HepG2 (cell line): Measurements from ENCODE around the gene ADIPOR2. TPM values are rescaled to one million over a fixed set of nuclear protein-coding genes. Genes with fewer than 3 reads are reported as not detected.
A peak's percentile ranks its signal among the peaks of the same experiment; 100 is the strongest.

Source experiments
- ATAC-seq: fragments of 200-7000 bp; cut with Tn5 transposase; 3 replicates; pipeline ENCODE4 v1.9.1; 2020; ENCODE audit warnings: mild to moderate bottlenecking, moderate library complexity
- BruUV-seq: library from RNA; stranded (reverse); fragments of 400-500 nt; replicated peaks from 2 replicates; lab custom pipeline; 2021; lab: Mats Ljungman, UMichigan
- CTCF ChIA-PET: fragments of 300-600 bp; formaldehyde crosslinking; extraction: SDS; loops from one replicate; lab custom pipeline; 2021; ENCODE audit warnings: low total read pairs, inconsistent platforms, low intra/inter-chr PET ratio; lab: Yijun Ruan, JAX
- POLR2A ChIA-PET: fragments of 350-600 bp; sonication (Branson Sonifier 250); formaldehyde crosslinking; loops from one replicate; lab custom pipeline; 2020; ENCODE audit warnings: antibody characterized with exemption, inconsistent platforms; lab: Yijun Ruan, JAX
- DNase-seq: peaks from one replicate; pipeline ENCODE4 v3.0.0-alpha.2; 2015; ENCODE audit warnings: low spot score
- FAIRE-seq: peaks from 3 replicates; lab custom pipeline; 2011; peaks lifted over from hg19 to GRCh38; lab: Jason Lieb, UNC
- H2AFZ ChIP-seq: one replicate; pipeline ENCODE4 v1.6.1; 2011; ENCODE audit warnings: low read length, inconsistent platforms
- H3K27ac ChIP-seq: fragments of 300-600 bp; 3 replicates; pipeline ENCODE4 v1.8.0; 2011; ENCODE audit warnings: mixed run types, mild to moderate bottlenecking, mixed read lengths, low read length, inconsistent platforms; ENCODE audit not compliant: insufficient read depth; ENCODE audit errors: extremely low read length
- H3K27me3 ChIP-seq, 2 experiments: fragments of 200-600 bp in 1 of 2; 2 replicates in 1 of 2; 3 replicates in 1 of 2; pipeline versions ENCODE4 v1.6.0 to v1.8.0; 2011; ENCODE audit warnings: low read length in 2 of 2, mild to moderate bottlenecking in 2 of 2, moderate library complexity in 2 of 2, inconsistent platforms in 1 of 2; ENCODE audit not compliant: insufficient read depth in 2 of 2, control insufficient read depth in 1 of 2
- H3K36me3 ChIP-seq, 2 experiments: fragments of 200-600 bp in 1 of 2; replicated peaks in 1 of 2; 2 replicates in 1 of 2; 3 replicates in 1 of 2; pipeline versions ENCODE4 v1.5.1 to v1.8.0; 2011; ENCODE audit warnings: low read length in 2 of 2, inconsistent platforms in 1 of 2; ENCODE audit not compliant: insufficient read depth in 2 of 2, control insufficient read depth in 1 of 2
- H3K4me1 ChIP-seq: 2 replicates; pipeline ENCODE4 v1.5.1; 2012; ENCODE audit warnings: low read length, inconsistent platforms; ENCODE audit not compliant: insufficient read depth
- H3K4me2 ChIP-seq: 2 replicates; pipeline ENCODE4 v1.6.0; 2011; ENCODE audit warnings: low read depth, low read length, inconsistent platforms
- H3K4me3 ChIP-seq, 3 experiments: fragments of 200-600 bp in 1 of 3; sonication (generic), shearing (Covaris generic) in 1 of 3; replicated peaks in 1 of 3; 2 replicates each; pipeline ENCODE4 v1.5.1; 2011 to 2016; ENCODE audit warnings: low read length in 3 of 3, inconsistent platforms in 2 of 3, low read depth in 2 of 3, mild to moderate bottlenecking in 2 of 3, control low read depth in 1 of 3, mixed read lengths in 1 of 3; ENCODE audit not compliant: insufficient read depth in 1 of 3
- H3K79me2 ChIP-seq: one replicate; pipeline ENCODE4 v1.6.1; 2011; ENCODE audit warnings: low read length, inconsistent platforms; ENCODE audit not compliant: insufficient read depth
- H3K9ac ChIP-seq: 2 replicates; pipeline ENCODE4 v1.6.0; 2011; ENCODE audit warnings: mild to moderate bottlenecking, low read depth, low read length, inconsistent platforms; ENCODE audit not compliant: insufficient read depth
- H3K9me3 ChIP-seq: 2 replicates; pipeline ENCODE4 v1.5.1; 2012; ENCODE audit warnings: mild to moderate bottlenecking, low read length
- H4K20me1 ChIP-seq: 2 replicates; pipeline ENCODE4 v1.6.0; 2011; ENCODE audit warnings: inconsistent platforms, mild to moderate bottlenecking, low read length, moderate library complexity; ENCODE audit not compliant: insufficient read depth
- BCL3 ChIP-seq: sonication (generic); formaldehyde crosslinking; IDR thresholded peaks from 2 replicates; pipeline ENCODE4 v1.5.1; 2020; ENCODE audit warnings: mild to moderate bottlenecking, missing genetic modification reagents, moderate library complexity
- HES4 ChIP-seq: sonication (generic); formaldehyde crosslinking; IDR thresholded peaks from 2 replicates; pipeline ENCODE4 v1.9.0; 2021; ENCODE audit warnings: mild to moderate bottlenecking, missing genetic modification reagents, borderline replicate concordance
- HIVEP1 ChIP-seq: sonication (generic); formaldehyde crosslinking; IDR thresholded peaks from 2 replicates; pipeline ENCODE4 v1.4.0; 2020; ENCODE audit warnings: mild to moderate bottlenecking, missing genetic modification reagents
- HMGA1 ChIP-seq: sonication (generic); formaldehyde crosslinking; conservative IDR thresholded peaks from 2 replicates; pipeline ENCODE4 v1.4.0; 2020; ENCODE audit warnings: missing genetic modification reagents
- HMGXB4 ChIP-seq, 2 experiments: sonication (generic) in 1 of 2; formaldehyde crosslinking in 1 of 2; IDR thresholded peaks; 2 replicates each; pipeline versions ENCODE4 v1.4.0 to v1.6.1; 2018 to 2020; ENCODE audit warnings: missing genetic modification reagents in 2 of 2, borderline replicate concordance in 1 of 2, low read depth in 1 of 2, mild to moderate bottlenecking in 1 of 2, missing biosample characterization in 1 of 2
- REPIN1 ChIP-seq: sonication (generic); formaldehyde crosslinking; IDR thresholded peaks from 2 replicates; pipeline ENCODE4 v1.8.0; 2022; ENCODE audit warnings: missing genetic modification reagents, low read depth, mild to moderate bottlenecking, borderline replicate concordance
- SMARCC2 ChIP-seq: fragments of 450-650 bp; IDR thresholded peaks from 2 replicates; pipeline ENCODE4 v1.6.1; 2017; ENCODE audit warnings: antibody characterized with exemption, mild to moderate bottlenecking
- SRF ChIP-seq: IDR thresholded peaks from 2 replicates; pipeline ENCODE4 v1.6.1; 2011; ENCODE audit warnings: mild to moderate bottlenecking, low read depth, low read length, moderate library complexity
- TGIF2 ChIP-seq: IDR thresholded peaks from 2 replicates; pipeline ENCODE4 v1.6.1; 2016; ENCODE audit warnings: control low read depth, missing compliant biosample characterization
- XRCC5 ChIP-seq: fragments of 200-400 bp; formaldehyde crosslinking; optimal IDR thresholded peaks from 2 replicates; pipeline ENCODE3; 2017; ENCODE audit warnings: mild to moderate bottlenecking, low read length
- ZBTB20 ChIP-seq: sonication (generic); formaldehyde crosslinking; IDR thresholded peaks from 2 replicates; pipeline ENCODE4 v1.8.1; 2023; ENCODE audit warnings: missing genetic modification reagents, low read depth, mild to moderate bottlenecking, borderline replicate concordance
- ZNF20 ChIP-seq: sonication (generic); formaldehyde crosslinking; IDR thresholded peaks from 2 replicates; pipeline ENCODE4 v1.4.0; 2020; ENCODE audit warnings: mild to moderate bottlenecking, moderate library complexity, missing genetic modification reagents
- ZNF496 ChIP-seq: sonication (generic); formaldehyde crosslinking; IDR thresholded peaks from 2 replicates; pipeline ENCODE4 v1.8.1; 2023; ENCODE audit warnings: mild to moderate bottlenecking, moderate library complexity, missing genetic modification reagents; ENCODE audit not compliant: insufficient replicate concordance
- ZNF777 ChIP-seq: sonication (generic); formaldehyde crosslinking; IDR thresholded peaks from 2 replicates; pipeline ENCODE4 v1.4.0; 2020; ENCODE audit warnings: missing genetic modification reagents
- ZNF83 ChIP-seq: sonication (generic); formaldehyde crosslinking; IDR thresholded peaks from 2 replicates; pipeline ENCODE4 v1.4.0; 2020; ENCODE audit warnings: missing genetic modification reagents, mild to moderate bottlenecking, borderline replicate concordance
- ZSCAN30 ChIP-seq: sonication (generic); formaldehyde crosslinking; IDR thresholded peaks from 2 replicates; pipeline ENCODE4 v1.5.0; 2020; ENCODE audit warnings: mild to moderate bottlenecking, missing genetic modification reagents
- WGBS: methylation state at CpG from one replicate; pipeline ENCODE4 v1.1.6; 2017; ENCODE audit warnings: low lambda C conversion rate; 5-methylcytosine and 5-hydroxymethylcytosine counted together
- in situ Hi-C: cut with HindIII; loops from 2 replicates; pipeline ENCODE4 v1.10.0; 2017; ENCODE audit warnings: low pct_unique_long_range_greater_than_20kb; ENCODE audit not compliant: extremely low pct_ligation_motif_present
- intact Hi-C: fragments of 100-400 bp; cut with micrococcal nuclease; formaldehyde crosslinking; loops from one replicate; pipeline ENCODE4 v1.10.0; 2022; ENCODE audit not compliant: unreplicated experiment
- polyA plus RNA-seq, 8 experiments: library from polyadenylated mRNA; depleted of rRNA in 3 of 8; stranded (reverse) in 7 of 8; unstranded in 1 of 8; fragments of >200 nt; fragmentation: Illumina TruSeq in 4 of 8; extraction: Trizol in 4 of 8; gene quantifications; 2 replicates each; pipeline versions ENCODE4 v1.2.1 to v1.2.3, GENCODE V29; 2011 to 2016; ENCODE audit warnings: low read depth in 4 of 8, missing spikeins in 1 of 8, mixed read lengths in 1 of 8; ENCODE audit not compliant: insufficient read depth in 1 of 8
- total RNA-seq, 5 experiments: library from RNA; depleted of rRNA; stranded (reverse); fragments of >200 nt; fragmentation: Illumina TruSeq; extraction: Trizol; gene quantifications; 2 replicates each; pipeline ENCODE4 v1.2.3, GENCODE V29; 2016; ENCODE audit warnings: low read depth in 1 of 5
- TF ChIP-seq, protein P1 (sequence below): sonication (generic); formaldehyde crosslinking; conservative IDR thresholded peaks from 2 replicates; pipeline ENCODE4 v1.5.0; 2020; ENCODE audit warnings: missing genetic modification reagents
- TF ChIP-seq, protein P2 (sequence below): sonication (generic); formaldehyde crosslinking; IDR thresholded peaks from 2 replicates; pipeline ENCODE4 v1.4.0; 2020; ENCODE audit warnings: mild to moderate bottlenecking, missing genetic modification reagents, borderline replicate concordance

The ADIPOR2 gene
- total and polyA plus RNA-seq, 2 of the 13 experiments (the other 11 are each of a cell fraction or from before 2014, with no cell fraction given), result 35.2 to 52.2 TPM

GRCh38 chr12:1776170-1776921 is 85.5 kb downstream of the ADIPOR2 start:
- H3K36me3 ChIP-seq, result peaks cover 9 to 79% of the 10 kb centered on the region in 2 experiments
- 95% methylated on average over 4 of the region's 4 CpGs for WGBS
- peaks cover 54% of the 10 kb centered on the region for H3K79me2 ChIP-seq
- CTCF ChIA-PET, result no interaction called here
- H4K20me1 ChIP-seq, result no peaks in the 10 kb centered on the region
- peak overlapping the region; percentile 8 for H3K27ac ChIP-seq
- TF ChIP-seq BCL3, result no peak
- TF ChIP-seq, protein P1, sequence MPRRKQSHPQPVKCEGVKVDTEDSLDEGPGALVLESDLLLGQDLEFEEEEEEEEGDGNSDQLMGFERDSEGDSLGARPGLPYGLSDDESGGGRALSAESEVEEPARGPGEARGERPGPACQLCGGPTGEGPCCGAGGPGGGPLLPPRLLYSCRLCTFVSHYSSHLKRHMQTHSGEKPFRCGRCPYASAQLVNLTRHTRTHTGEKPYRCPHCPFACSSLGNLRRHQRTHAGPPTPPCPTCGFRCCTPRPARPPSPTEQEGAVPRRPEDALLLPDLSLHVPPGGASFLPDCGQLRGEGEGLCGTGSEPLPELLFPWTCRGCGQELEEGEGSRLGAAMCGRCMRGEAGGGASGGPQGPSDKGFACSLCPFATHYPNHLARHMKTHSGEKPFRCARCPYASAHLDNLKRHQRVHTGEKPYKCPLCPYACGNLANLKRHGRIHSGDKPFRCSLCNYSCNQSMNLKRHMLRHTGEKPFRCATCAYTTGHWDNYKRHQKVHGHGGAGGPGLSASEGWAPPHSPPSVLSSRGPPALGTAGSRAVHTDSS (CRISPR knock-in tag), result no peak
- TF ChIP-seq HES4, result no peak
- TF ChIP-seq ZBTB20 (CRISPR knock-in tag), result no peak
- no peak for TF ChIP-seq SMARCC2
- TF ChIP-seq ZNF777 (CRISPR knock-in tag), result no peak
- TF ChIP-seq, protein P2, sequence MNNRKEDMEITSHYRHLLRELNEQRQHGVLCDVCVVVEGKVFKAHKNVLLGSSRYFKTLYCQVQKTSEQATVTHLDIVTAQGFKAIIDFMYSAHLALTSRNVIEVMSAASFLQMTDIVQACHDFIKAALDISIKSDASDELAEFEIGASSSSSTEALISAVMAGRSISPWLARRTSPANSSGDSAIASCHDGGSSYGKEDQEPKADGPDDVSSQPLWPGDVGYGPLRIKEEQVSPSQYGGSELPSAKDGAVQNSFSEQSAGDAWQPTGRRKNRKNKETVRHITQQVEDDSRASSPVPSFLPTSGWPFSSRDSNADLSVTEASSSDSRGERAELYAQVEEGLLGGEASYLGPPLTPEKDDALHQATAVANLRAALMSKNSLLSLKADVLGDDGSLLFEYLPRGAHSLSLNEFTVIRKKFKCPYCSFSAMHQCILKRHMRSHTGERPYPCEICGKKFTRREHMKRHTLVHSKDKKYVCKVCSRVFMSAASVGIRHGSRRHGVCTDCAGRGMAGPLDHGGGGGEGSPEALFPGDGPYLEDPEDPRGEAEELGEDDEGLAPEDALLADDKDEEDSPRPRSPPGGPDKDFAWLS, result no peak
- no peak for TF ChIP-seq SRF
- no peak for TF ChIP-seq ZSCAN30 (CRISPR knock-in tag)
- no peak for TF ChIP-seq XRCC5
- no peak for TF ChIP-seq TGIF2 (CRISPR knock-in tag)
- no peak for TF ChIP-seq HIVEP1 (CRISPR knock-in tag)
- TF ChIP-seq ZNF496 (CRISPR knock-in tag), result no peak
- TF ChIP-seq ZNF83, result no peak
- TF ChIP-seq HMGA1 (CRISPR knock-in tag), result no peak
- no peak for TF ChIP-seq HMGXB4 (CRISPR knock-in tag; IDR thresholded peaks at IDR 0.05; ENCODE audit: borderline replicate concordance in 1 of 2, low read depth in 1 of 2)
- TF ChIP-seq ZNF20 (CRISPR knock-in tag), result no peak
- no peak for TF ChIP-seq REPIN1 (CRISPR knock-in tag)
- TF ChIP-seq, all 625 proteins: peak for 0
- peaks cover 21% of the 10 kb centered on the region for H3K4me1 ChIP-seq
- H3K4me2 ChIP-seq, result no peak overlapping the region
- POLR2A ChIA-PET, result no interaction called here
- no TSS peak for BruUV-seq
- H3K9ac ChIP-seq, result no peak overlapping the region
- H3K4me3 ChIP-seq, result no peak overlapping the region
- ATAC-seq (no peak), DNase-seq (no peak), FAIRE-seq (no peak)
- in situ Hi-C loops, result no loop called here
- H2AFZ ChIP-seq, result no peak overlapping the region
- no peaks in the 10 kb centered on the region for H3K9me3 ChIP-seq
- intact Hi-C loops, result no loop called here
- no peaks in the 10 kb centered on the region for H3K27me3 ChIP-seq
